GM12892 (cell line): ENCODE data around the gene IPO9.

Source experiments
- POLR2A ChIP-seq: IDR thresholded peaks from 2 replicates; pipeline ENCODE4 v1.6.1; 2011; ENCODE audit warnings: low read depth, low read length, control low read depth
- TAF1 ChIP-seq: IDR thresholded peaks from 2 replicates; pipeline ENCODE4 v1.6.1; 2011; ENCODE audit warnings: low read depth, mild to moderate bottlenecking, control low read depth, low read length, borderline replicate concordance

- TF ChIP-seq POLR2A (no peak), TAF1 (no peak)
Measured at GRCh38 chr1:201925981-201926645, 97.2 kb downstream of the IPO9 start.
